Thyroid gland (tissue), 4 donors: ENCODE results near the gene REN.

Experiments used
- CTCF ChIP-seq, 6 experiments: fragments of 200-600 bp in 3 of 6; fragments of 450-650 bp in 3 of 6; sonication (generic) in 3 of 6; IDR thresholded peaks; one replicate each; pipeline ENCODE4 v1.5.1; 2016 to 2019; ENCODE audit warnings: antibody characterized with exemption in 6 of 6, mild to moderate bottlenecking in 2 of 6, inconsistent platforms in 1 of 6, moderate library complexity in 1 of 6
- POLR2A ChIP-seq, 2 donors: fragments of 450-650 bp; IDR thresholded peaks; one replicate each; pipeline ENCODE4 v1.6.1; 2017; ENCODE audit warnings: antibody characterized with exemption in 2 of 2, mild to moderate bottlenecking in 2 of 2, moderate library complexity in 1 of 2

- TF ChIP-seq CTCF (IDR thresholded peaks at IDR 0.05) (no peak), POLR2A (IDR thresholded peaks at IDR 0.05) (no peak)
Observed at GRCh38 chr1:204142032-204142974, 23.8 kb downstream of the REN start.
